ENCODE measurements around the gene DPM3. TPM values are rescaled to one million over a fixed set of nuclear protein-coding genes. Genes with fewer than 3 reads are reported as not detected.

DPM3 gene
- total and polyA plus RNA-seq, 2 of the 13 experiments (the other 11 are each of a cell fraction or from before 2014, with no cell fraction given) = 23.2 to 53.4 TPM

DNA sequence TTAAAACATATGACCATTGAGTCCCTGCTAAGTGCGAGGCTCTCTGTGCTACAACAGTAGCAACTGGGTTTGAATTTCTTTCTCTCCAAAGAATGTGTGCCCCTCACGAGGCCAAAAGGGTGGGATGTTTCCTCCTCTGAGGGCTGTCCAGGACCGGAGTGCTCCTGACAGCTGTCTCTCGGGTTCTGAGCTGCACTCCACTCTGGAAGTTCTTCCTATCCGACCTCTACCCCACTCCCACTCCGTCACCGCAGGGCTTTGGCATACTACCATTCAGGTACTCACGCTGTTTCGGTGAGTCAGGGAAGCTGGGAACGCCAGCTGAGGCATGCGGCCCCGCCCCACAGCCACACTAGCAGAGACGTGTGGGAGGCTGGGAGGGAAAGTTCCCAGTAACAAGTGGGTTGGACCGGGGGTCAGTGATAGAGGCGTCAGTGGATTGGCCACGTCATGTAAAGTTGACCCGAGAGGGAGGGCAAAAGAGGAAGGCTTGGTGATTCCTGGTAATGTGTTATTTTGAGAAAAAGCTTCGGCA is 5.4 kb downstream of the DPM3 start (continued):
- TF ChIP-seq REXO4 (CRISPR knock-in tag; IDR thresholded peaks at IDR 0.05; ENCODE audit: borderline replicate concordance) = no peak
- TF ChIP-seq KLF6 (CRISPR knock-in tag; IDR thresholded peaks at IDR 0.05) = 0 out of 2 replicates have a peak, but pooled peaks have one; percentile 55
- peak; percentile 60 for TF ChIP-seq CREM (IDR thresholded peaks at IDR 0.05)
- no peak for TF ChIP-seq CREM (CRISPR knock-in tag; IDR thresholded peaks at IDR 0.05)
- TF ChIP-seq, protein P1, sequence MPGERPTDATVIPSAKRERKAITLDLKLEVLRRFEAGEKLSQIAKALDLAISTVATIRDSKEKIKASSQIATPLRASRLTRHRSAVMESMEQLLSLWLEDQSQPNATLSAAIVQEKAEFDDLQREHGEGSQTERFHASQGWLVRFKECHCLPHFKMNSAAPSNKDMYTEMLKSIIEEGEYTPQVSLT (CRISPR knock-in tag; IDR thresholded peaks at IDR 0.05; ENCODE audit: borderline replicate concordance, low read depth) = no peak
- TF ChIP-seq SMARCE1 (IDR thresholded peaks at IDR 0.05; ENCODE audit: borderline replicate concordance) = no peak
- 0 out of 2 replicates have a peak, but pooled peaks have one; percentile 13 for TF ChIP-seq ZNF557 (CRISPR knock-in tag; IDR thresholded peaks at IDR 0.05)
- TF ChIP-seq, protein P2, sequence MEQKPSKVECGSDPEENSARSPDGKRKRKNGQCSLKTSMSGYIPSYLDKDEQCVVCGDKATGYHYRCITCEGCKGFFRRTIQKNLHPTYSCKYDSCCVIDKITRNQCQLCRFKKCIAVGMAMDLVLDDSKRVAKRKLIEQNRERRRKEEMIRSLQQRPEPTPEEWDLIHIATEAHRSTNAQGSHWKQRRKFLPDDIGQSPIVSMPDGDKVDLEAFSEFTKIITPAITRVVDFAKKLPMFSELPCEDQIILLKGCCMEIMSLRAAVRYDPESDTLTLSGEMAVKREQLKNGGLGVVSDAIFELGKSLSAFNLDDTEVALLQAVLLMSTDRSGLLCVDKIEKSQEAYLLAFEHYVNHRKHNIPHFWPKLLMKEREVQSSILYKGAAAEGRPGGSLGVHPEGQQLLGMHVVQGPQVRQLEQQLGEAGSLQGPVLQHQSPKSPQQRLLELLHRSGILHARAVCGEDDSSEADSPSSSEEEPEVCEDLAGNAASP (CRISPR knock-in tag; IDR thresholded peaks at IDR 0.05; ENCODE audit: borderline replicate concordance) = peak; percentile 19; the same call in 1 of the 2 replicates
- TF ChIP-seq RFX5 (IDR thresholded peaks at IDR 0.05; ENCODE audit: low read depth, low read length) = no peak; the same call in 1 of the 2 replicates
- no peak for TF ChIP-seq PHF8 (CRISPR knock-in tag; IDR thresholded peaks at IDR 0.05)
- TF ChIP-seq, protein P3, sequence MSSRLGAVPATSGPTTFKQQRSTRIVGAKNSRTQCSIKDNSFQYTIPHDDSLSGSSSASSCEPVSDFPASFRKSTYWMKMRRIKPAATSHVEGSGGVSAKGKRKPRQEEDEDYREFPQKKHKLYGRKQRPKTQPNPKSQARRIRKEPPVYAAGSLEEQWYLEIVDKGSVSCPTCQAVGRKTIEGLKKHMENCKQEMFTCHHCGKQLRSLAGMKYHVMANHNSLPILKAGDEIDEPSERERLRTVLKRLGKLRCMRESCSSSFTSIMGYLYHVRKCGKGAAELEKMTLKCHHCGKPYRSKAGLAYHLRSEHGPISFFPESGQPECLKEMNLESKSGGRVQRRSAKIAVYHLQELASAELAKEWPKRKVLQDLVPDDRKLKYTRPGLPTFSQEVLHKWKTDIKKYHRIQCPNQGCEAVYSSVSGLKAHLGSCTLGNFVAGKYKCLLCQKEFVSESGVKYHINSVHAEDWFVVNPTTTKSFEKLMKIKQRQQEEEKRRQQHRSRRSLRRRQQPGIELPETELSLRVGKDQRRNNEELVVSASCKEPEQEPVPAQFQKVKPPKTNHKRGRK (CRISPR knock-in tag; IDR thresholded peaks at IDR 0.05) = no peak
- TF ChIP-seq ESRRA (CRISPR knock-in tag; IDR thresholded peaks at IDR 0.05; ENCODE audit: low read depth) = no peak; the same call in 1 of the 2 replicates
- TF ChIP-seq BRD4 (CRISPR knock-in tag; IDR thresholded peaks at IDR 0.05) = peak; percentile 60; the same call in 1 of the 2 replicates
- TF ChIP-seq, protein P4, sequence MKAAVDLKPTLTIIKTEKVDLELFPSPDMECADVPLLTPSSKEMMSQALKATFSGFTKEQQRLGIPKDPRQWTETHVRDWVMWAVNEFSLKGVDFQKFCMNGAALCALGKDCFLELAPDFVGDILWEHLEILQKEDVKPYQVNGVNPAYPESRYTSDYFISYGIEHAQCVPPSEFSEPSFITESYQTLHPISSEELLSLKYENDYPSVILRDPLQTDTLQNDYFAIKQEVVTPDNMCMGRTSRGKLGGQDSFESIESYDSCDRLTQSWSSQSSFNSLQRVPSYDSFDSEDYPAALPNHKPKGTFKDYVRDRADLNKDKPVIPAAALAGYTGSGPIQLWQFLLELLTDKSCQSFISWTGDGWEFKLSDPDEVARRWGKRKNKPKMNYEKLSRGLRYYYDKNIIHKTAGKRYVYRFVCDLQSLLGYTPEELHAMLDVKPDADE (CRISPR knock-in tag; IDR thresholded peaks at IDR 0.05) = peak; percentile 79; the same call in 1 of the 2 replicates
- TF ChIP-seq, protein P5, sequence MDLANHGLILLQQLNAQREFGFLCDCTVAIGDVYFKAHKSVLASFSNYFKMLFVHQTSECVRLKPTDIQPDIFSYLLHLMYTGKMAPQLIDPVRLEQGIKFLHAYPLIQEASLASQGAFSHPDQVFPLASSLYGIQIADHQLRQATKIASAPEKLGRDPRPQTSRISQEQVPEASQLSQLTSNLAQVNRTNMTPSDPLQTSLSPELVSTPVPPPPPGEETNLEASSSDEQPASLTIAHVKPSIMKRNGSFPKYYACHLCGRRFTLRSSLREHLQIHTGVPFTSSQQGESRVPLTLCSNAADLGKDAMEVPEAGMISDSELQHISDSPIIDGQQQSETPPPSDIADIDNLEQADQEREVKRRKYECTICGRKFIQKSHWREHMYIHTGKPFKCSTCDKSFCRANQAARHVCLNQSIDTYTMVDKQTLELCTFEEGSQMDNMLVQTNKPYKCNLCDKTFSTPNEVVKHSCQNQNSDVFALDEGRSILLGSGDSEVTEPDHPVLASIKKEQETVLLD (CRISPR knock-in tag; IDR thresholded peaks at IDR 0.05; ENCODE audit: low read depth) = no peak
- TF ChIP-seq, protein P6, sequence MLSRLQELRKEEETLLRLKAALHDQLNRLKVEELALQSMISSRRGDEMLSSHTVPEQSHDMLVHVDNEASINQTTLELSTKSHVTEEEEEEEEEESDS (CRISPR knock-in tag; IDR thresholded peaks at IDR 0.05; ENCODE audit: borderline replicate concordance) = no peak
- no peak for TF ChIP-seq ZNF180 (CRISPR knock-in tag; IDR thresholded peaks at IDR 0.05; ENCODE audit: borderline replicate concordance, low read depth)
- TF ChIP-seq, protein P7, sequence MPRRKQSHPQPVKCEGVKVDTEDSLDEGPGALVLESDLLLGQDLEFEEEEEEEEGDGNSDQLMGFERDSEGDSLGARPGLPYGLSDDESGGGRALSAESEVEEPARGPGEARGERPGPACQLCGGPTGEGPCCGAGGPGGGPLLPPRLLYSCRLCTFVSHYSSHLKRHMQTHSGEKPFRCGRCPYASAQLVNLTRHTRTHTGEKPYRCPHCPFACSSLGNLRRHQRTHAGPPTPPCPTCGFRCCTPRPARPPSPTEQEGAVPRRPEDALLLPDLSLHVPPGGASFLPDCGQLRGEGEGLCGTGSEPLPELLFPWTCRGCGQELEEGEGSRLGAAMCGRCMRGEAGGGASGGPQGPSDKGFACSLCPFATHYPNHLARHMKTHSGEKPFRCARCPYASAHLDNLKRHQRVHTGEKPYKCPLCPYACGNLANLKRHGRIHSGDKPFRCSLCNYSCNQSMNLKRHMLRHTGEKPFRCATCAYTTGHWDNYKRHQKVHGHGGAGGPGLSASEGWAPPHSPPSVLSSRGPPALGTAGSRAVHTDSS (CRISPR knock-in tag; conservative IDR thresholded peaks at IDR 0.05) = no peak
- TF ChIP-seq, protein P8, sequence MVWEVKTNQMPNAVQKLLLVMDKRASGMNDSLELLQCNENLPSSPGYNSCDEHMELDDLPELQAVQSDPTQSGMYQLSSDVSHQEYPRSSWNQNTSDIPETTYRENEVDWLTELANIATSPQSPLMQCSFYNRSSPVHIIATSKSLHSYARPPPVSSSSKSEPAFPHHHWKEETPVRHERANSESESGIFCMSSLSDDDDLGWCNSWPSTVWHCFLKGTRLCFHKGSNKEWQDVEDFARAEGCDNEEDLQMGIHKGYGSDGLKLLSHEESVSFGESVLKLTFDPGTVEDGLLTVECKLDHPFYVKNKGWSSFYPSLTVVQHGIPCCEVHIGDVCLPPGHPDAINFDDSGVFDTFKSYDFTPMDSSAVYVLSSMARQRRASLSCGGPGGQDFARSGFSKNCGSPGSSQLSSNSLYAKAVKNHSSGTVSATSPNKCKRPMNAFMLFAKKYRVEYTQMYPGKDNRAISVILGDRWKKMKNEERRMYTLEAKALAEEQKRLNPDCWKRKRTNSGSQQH (CRISPR knock-in tag; IDR thresholded peaks at IDR 0.05; ENCODE audit: low read depth) = peak; percentile 77; the same call in 1 of the 2 replicates
- TF ChIP-seq ZNF235 (CRISPR knock-in tag; IDR thresholded peaks at IDR 0.05; ENCODE audit: borderline replicate concordance) = no peak
